ENCODE results near the gene TP53I3. TPM values are rescaled to one million over a fixed set of nuclear protein-coding genes. Genes with fewer than 3 reads are reported as not detected.

TP53I3 gene
- total RNA-seq, 1 donor from 2014 or later = 93.2 TPM

DNA sequence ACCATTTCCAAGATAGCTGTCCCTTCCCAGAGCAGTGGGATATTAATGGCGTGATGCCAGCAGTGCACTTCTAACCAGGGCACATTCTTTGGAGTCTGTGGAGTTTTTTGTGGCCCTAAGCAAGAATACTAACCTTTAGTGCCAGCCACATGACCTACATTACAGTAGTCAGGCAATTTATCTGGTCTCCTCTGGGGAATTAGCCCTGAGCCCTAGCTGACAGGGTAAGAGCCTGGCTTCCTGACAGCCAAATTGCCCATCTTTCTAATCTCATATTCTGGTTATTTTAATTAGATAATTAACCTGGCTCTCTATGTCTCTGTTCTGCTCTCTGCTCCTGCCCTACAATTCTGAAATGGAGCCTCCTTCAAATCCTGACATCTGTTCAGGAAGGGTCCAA, 33.3 kb upstream of the TP53I3 start:
- Mint-ChIP-seq H3K9me3 (ENCODE audit: unreplicated experiment) (peaks cover 23% of the 10 kb centered on the region), H3K4me3 (ENCODE audit: unreplicated experiment) (no peak overlapping the region), H3K27ac (ENCODE audit: unreplicated experiment) (no peak overlapping the region), H3K27me3 (ENCODE audit: low read depth, unreplicated experiment) (no peaks in the 10 kb centered on the region), H3K4me1 (ENCODE audit: low read depth, unreplicated experiment) (peaks cover 8% of the 10 kb centered on the region), H3K36me3 (ENCODE audit: low read depth, unreplicated experiment) (peaks cover 12% of the 10 kb centered on the region)
- peaks cover 4% of the 10 kb centered on the region for H3K4me1 ChIP-seq (ENCODE audit: insufficient read depth, low read length)
- H3K79me2 ChIP-seq (ENCODE audit: insufficient read depth, low read length) = no peaks in the 10 kb centered on the region
- no peak overlapping the region for H3K27ac ChIP-seq (ENCODE audit: low read depth, low read length)
- no peak overlapping the region for H2AFZ ChIP-seq (ENCODE audit: low read depth, low read length)
- FAIRE-seq (no peak), DNase-seq (ENCODE audit: low read depth) (no peak)
- TF ChIP-seq EZH2 (IDR thresholded peaks at IDR 0.05; ENCODE audit: insufficient read depth, low read length) = no peak
- TF ChIP-seq, protein P1, sequence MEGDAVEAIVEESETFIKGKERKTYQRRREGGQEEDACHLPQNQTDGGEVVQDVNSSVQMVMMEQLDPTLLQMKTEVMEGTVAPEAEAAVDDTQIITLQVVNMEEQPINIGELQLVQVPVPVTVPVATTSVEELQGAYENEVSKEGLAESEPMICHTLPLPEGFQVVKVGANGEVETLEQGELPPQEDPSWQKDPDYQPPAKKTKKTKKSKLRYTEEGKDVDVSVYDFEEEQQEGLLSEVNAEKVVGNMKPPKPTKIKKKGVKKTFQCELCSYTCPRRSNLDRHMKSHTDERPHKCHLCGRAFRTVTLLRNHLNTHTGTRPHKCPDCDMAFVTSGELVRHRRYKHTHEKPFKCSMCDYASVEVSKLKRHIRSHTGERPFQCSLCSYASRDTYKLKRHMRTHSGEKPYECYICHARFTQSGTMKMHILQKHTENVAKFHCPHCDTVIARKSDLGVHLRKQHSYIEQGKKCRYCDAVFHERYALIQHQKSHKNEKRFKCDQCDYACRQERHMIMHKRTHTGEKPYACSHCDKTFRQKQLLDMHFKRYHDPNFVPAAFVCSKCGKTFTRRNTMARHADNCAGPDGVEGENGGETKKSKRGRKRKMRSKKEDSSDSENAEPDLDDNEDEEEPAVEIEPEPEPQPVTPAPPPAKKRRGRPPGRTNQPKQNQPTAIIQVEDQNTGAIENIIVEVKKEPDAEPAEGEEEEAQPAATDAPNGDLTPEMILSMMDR (IDR thresholded peaks at IDR 0.05; ENCODE audit: insufficient read depth, low read depth, low read length) = no peak
- peaks cover 3% of the 10 kb centered on the region for H3K9me3 ChIP-seq (ENCODE audit: insufficient read depth, low read depth, low read length)
- H3K27me3 ChIP-seq (ENCODE audit: insufficient read depth, low read length) = no peaks in the 10 kb centered on the region
- H3K9ac ChIP-seq (ENCODE audit: low read length) = no peak overlapping the region
- no peaks in the 10 kb centered on the region for H4K20me1 ChIP-seq (ENCODE audit: insufficient read depth, low read length)
- H3K36me3 ChIP-seq (ENCODE audit: insufficient read depth, low read length) = no peaks in the 10 kb centered on the region
- H3K4me3 ChIP-seq (ENCODE audit: insufficient read depth, low read depth, low read length) = no peak overlapping the region
- H3K4me2 ChIP-seq (ENCODE audit: low read length) = no peak overlapping the region

DNA sequence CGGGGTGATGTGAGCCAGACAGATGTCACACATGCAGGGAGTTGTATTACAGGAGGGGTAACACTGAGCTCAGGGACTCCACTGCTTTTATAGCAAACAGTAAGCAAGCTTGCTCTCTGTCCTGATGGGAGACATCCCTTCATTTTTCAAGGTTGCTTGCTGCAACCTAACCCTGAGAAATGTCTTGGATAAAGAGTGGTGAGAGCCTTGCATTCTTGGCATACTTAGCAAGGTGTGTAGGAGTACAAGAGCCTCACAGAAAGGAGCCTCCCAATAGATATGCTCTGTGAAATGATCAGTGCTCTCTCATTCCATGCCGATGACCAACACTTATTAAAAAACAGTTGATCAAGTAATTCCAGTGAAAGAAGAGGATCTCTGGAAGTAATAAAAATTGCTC, 30.4 kb upstream of the TP53I3 start:
- no peak overlapping the region for H3K4me3 ChIP-seq (ENCODE audit: insufficient read depth, low read depth, low read length)
- no peak overlapping the region for H3K4me2 ChIP-seq (ENCODE audit: low read length)
- DNase-seq (ENCODE audit: low read depth) (peak; percentile 78), FAIRE-seq (no peak)
- peaks cover 31% of the 10 kb centered on the region for H3K9me3 Mint-ChIP-seq (ENCODE audit: unreplicated experiment)
- H2AFZ ChIP-seq (ENCODE audit: low read depth, low read length) = no peak overlapping the region
- no peaks in the 10 kb centered on the region for H3K79me2 ChIP-seq (ENCODE audit: insufficient read depth, low read length)
- H3K4me3 Mint-ChIP-seq (ENCODE audit: unreplicated experiment) = no peak overlapping the region
- H3K27me3 ChIP-seq (ENCODE audit: insufficient read depth, low read length) = no peaks in the 10 kb centered on the region
- H3K9me3 ChIP-seq (ENCODE audit: insufficient read depth, low read depth, low read length) = peaks cover 3% of the 10 kb centered on the region
- H3K4me1 Mint-ChIP-seq (ENCODE audit: low read depth, unreplicated experiment) = peaks cover 18% of the 10 kb centered on the region
- H4K20me1 ChIP-seq (ENCODE audit: insufficient read depth, low read length) = no peaks in the 10 kb centered on the region
- H3K4me1 ChIP-seq (ENCODE audit: insufficient read depth, low read length) = peaks cover 9% of the 10 kb centered on the region
- no peaks in the 10 kb centered on the region for H3K27me3 Mint-ChIP-seq (ENCODE audit: low read depth, unreplicated experiment)
- no peak overlapping the region for H3K9ac ChIP-seq (ENCODE audit: low read length)
- H3K27ac Mint-ChIP-seq (ENCODE audit: unreplicated experiment) = peak overlapping the region; percentile 83
- peaks cover 10% of the 10 kb centered on the region for H3K36me3 Mint-ChIP-seq (ENCODE audit: low read depth, unreplicated experiment)
- TF ChIP-seq, protein P1 (IDR thresholded peaks at IDR 0.05; ENCODE audit: insufficient read depth, low read depth, low read length) = no peak
- TF ChIP-seq EZH2 (IDR thresholded peaks at IDR 0.05; ENCODE audit: insufficient read depth, low read length) = no peak
- no peak overlapping the region for H3K27ac ChIP-seq (ENCODE audit: low read depth, low read length)
- H3K36me3 ChIP-seq (ENCODE audit: insufficient read depth, low read length) = no peaks in the 10 kb centered on the region

DNA sequence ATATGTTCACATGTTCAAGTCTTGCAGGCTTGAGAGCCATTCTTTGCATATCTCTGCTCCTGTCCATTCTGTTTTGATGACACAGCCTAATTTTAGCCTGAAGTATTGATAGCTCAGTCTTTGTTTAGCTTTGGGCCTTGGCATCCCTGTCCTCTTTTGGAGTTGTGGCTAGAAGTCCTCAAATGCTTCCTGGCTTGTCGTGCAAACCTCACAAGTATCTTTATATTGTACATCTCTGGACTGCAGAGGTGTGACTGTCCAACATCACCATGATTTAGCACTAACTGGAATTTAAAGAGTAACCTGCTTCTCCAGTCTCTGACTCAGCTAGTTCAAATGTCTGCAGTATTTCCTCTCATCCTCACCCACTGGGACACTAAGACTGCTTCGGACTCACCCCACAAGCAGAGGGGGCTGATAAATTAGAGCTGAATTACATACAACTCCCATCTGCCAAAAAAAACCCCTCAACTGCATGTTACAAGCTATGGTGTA, 26.8 kb upstream of the TP53I3 start:
- Mint-ChIP-seq H3K27ac (ENCODE audit: unreplicated experiment) (peak overlapping the region; percentile 96), H3K4me1 (ENCODE audit: low read depth, unreplicated experiment) (peaks cover 16% of the 10 kb centered on the region), H3K36me3 (ENCODE audit: low read depth, unreplicated experiment) (peaks cover 10% of the 10 kb centered on the region), H3K27me3 (ENCODE audit: low read depth, unreplicated experiment) (no peaks in the 10 kb centered on the region), H3K9me3 (ENCODE audit: unreplicated experiment) (peaks cover 40% of the 10 kb centered on the region), H3K4me3 (ENCODE audit: unreplicated experiment) (no peak overlapping the region)
- DNase-seq (ENCODE audit: low read depth) (peak; percentile 63), FAIRE-seq (peak; percentile 13)
- H3K9ac ChIP-seq (ENCODE audit: low read length) = no peak overlapping the region
- TF ChIP-seq EZH2 (IDR thresholded peaks at IDR 0.05; ENCODE audit: insufficient read depth, low read length) = no peak
- TF ChIP-seq, protein P1 (IDR thresholded peaks at IDR 0.05; ENCODE audit: insufficient read depth, low read depth, low read length) = no peak
- H3K9me3 ChIP-seq (ENCODE audit: insufficient read depth, low read depth, low read length) = peaks cover 3% of the 10 kb centered on the region
- H3K4me1 ChIP-seq (ENCODE audit: insufficient read depth, low read length) = peaks cover 9% of the 10 kb centered on the region
- no peaks in the 10 kb centered on the region for H3K27me3 ChIP-seq (ENCODE audit: insufficient read depth, low read length)
- no peak overlapping the region for H2AFZ ChIP-seq (ENCODE audit: low read depth, low read length)
- H3K27ac ChIP-seq (ENCODE audit: low read depth, low read length) = no peak overlapping the region
- no peak overlapping the region for H3K4me3 ChIP-seq (ENCODE audit: insufficient read depth, low read depth, low read length)
- H3K36me3 ChIP-seq (ENCODE audit: insufficient read depth, low read length) = no peaks in the 10 kb centered on the region
- no peaks in the 10 kb centered on the region for H3K79me2 ChIP-seq (ENCODE audit: insufficient read depth, low read length)
- peak overlapping the region; percentile 37 for H3K4me2 ChIP-seq (ENCODE audit: low read length)
- H4K20me1 ChIP-seq (ENCODE audit: insufficient read depth, low read length) = no peaks in the 10 kb centered on the region
